A204.1 (cell line): ENCODE data around the gene AADACL2.
"Not testable (repeated sequence)": the region's sequence is repeated elsewhere in the genome, so short reads cannot be mapped to it uniquely, and the experiment has no call there.

Experiments used
- FAIRE-seq: peaks from 2 replicates; lab custom pipeline; 2012; peaks lifted over from hg19 to GRCh38; lab: Jason Lieb, UNC

The AADACL2 gene, protein sequence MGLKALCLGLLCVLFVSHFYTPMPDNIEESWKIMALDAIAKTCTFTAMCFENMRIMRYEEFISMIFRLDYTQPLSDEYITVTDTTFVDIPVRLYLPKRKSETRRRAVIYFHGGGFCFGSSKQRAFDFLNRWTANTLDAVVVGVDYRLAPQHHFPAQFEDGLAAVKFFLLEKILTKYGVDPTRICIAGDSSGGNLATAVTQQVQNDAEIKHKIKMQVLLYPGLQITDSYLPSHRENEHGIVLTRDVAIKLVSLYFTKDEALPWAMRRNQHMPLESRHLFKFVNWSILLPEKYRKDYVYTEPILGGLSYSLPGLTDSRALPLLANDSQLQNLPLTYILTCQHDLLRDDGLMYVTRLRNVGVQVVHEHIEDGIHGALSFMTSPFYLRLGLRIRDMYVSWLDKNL

GRCh38 chr3:151733613-151734012 is at the start of gene AADACL2:
Gene AADACL2 (plus strand): TSS chr3:151733927. CDS start chr3:151734036, 109 bp downstream.
- no peak for FAIRE-seq

- no peak for FAIRE-seq
These were observed 49.6 kb upstream of the AADACL2 start for GRCh38 chr3:151684094-151684493.

GRCh38 chr3:151686257-151686656 is 47.5 kb upstream of the AADACL2 start:
- no peak for FAIRE-seq

GRCh38 chr3:151687076-151687475 is 46.7 kb upstream of the AADACL2 start:
- FAIRE-seq: no peak

GRCh38 chr3:151688571-151688970 is 45.2 kb upstream of the AADACL2 start:
- no peak for FAIRE-seq

DNA sequence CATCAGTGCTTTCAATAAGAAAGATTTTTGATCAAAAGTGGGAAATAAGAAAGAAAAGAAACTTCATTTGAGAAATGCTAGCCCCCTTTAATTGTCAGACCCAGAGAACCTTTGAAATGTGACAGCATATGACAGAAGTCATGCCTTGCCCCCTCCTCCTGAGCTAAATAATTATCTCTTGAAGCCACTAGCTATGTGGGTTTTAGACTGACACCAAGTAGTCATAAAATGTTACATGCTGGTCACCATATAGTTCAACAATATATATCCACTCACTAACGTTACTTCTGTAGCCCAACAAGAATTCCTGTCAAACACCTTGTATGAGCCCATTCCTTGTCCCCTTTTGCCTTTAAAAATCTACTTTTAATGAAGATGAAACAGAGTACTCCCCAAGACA is 43.1 kb upstream of the AADACL2 start:
- FAIRE-seq: no peak

- FAIRE-seq: no peak
These were observed 36.2 kb upstream of the AADACL2 start for GRCh38 chr3:151697496-151697895.

GRCh38 chr3:151707216-151707615 is 26.5 kb upstream of the AADACL2 start:
- FAIRE-seq: no peak

GRCh38 chr3:151708868-151709267 is 24.9 kb upstream of the AADACL2 start:
- FAIRE-seq: no peak

GRCh38 chr3:151709847-151710246 is 23.9 kb upstream of the AADACL2 start:
- FAIRE-seq: no peak

- FAIRE-seq: no peak
These were observed 12.4 kb upstream of the AADACL2 start for GRCh38 chr3:151721294-151721693.

DNA sequence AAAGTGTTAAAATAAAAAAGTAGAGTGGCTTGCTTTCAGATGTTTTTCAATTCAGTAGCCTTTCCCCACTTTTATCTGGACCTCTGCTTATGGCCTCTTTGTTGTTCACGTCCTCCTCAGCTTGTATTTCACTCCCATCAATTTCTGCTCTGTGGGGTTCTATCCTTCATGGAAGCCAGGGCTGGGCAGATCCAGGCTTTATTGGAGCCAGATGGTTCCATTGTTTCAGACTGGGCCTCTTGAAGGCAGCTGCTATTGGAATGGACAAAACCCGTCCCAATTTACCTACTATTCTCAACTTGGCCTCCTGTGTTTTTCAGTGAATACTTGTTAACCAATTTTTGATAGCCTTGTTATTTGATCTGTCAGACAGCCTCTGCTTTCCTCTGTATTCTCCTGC is 10.9 kb upstream of the AADACL2 start:
- no peak for FAIRE-seq

DNA sequence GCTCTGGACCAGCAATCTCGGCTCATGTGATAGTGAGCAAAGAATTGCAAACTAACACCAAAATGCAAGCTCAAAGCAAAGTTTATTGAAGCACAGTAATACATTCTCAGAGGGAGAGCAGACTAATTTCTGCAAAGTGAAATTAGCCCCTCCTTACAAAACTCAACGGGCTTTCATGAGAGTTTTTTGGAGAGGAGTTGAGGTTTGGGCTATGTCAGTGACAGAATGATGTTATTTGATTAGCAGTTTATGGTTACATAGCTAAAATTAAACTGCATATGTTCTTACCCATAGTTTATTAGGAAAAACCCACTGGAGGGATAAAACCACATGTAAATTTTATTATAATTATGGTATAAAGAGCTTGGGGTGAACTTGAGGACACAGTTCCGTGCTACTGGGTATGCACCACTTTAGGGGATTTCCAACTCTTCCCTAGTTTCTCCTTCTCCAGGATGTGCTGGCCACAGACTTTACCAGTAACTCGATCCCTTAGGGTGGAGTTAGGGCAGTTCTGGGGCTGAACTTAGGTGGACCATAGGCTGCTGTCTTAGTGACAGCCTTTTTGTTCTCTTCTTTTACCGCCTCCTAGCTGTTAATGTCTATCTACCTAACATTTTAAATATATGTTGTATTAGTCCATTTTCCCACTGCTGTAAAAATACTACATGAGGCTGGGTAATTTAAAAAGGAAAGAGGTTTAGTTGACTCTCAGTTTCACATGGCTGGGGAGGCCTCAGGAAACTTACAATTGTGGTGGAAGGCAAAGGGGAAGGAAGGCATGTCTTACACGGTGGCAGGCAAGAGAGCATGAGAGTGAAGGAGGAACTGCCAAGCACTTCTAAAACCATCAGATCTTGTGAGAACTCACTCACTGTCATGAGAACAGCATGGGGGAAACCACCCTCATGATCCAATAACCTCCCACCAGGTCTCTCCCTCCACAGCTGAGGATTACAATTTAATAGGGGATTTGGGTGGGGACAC is 8.9 kb upstream of the AADACL2 start:
- no peak for FAIRE-seq

DNA sequence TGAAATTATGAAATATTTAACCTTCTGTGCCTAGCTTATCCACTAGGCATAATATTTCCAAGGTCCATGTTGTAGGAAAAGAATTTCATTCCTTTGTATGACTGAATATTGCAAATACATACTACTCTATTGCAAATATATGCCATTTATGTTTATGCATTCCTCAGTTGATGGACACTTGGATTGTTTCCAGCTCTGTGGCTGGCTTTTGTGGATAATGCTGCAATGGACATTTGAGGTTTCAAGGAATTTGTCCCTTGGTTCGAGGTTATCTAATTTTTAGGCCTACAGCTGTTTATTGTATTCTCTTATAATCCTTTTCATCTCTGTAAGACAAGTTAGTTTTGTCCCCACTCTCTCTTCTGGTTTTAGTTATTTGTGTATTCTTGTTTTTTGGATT is 7.7 kb upstream of the AADACL2 start:
- FAIRE-seq: no peak

- FAIRE-seq: no peak
These were observed 866 bp upstream of the AADACL2 start for GRCh38 chr3:151732861-151733260.

DNA sequence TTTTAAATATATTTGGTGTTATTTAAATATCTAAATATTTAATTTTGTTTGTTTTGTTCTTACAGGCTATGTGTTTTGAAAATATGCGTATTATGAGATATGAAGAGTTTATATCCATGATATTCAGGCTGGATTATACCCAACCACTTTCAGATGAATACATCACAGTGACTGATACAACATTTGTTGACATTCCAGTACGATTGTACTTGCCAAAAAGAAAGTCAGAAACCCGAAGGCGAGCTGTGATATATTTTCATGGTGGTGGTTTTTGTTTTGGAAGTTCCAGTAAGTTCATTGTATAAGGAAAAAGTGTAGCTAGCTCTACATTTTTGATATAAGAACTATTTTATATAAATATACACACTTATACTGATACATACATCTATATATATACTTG is 6.9 kb downstream of the AADACL2 start:
- FAIRE-seq: no peak

- FAIRE-seq: no peak
These were observed 10.1 kb downstream of the AADACL2 start for GRCh38 chr3:151743855-151744254.

DNA sequence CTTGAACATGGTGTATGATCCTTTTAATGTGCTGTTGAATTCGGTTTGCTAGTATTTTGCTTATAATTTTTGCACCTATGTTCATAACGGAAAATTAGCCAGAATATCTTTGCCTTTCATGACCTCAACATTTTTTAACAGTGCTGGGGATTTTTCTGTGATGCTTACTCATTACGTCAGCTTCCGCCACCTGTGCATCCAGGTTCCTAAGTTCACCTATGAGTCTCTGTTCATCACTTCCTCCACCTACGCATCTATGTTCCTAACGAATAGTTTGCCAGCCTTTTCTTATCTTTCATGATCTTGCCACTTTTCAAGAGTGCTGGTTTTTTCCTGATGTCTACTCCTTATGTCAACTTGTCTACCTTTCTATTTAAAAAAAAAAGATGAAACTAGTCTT is 16.5 kb downstream of the AADACL2 start:
- FAIRE-seq: no peak

- FAIRE-seq: no peak
These were observed 17.0 kb downstream of the AADACL2 start for GRCh38 chr3:151750678-151751077.

- FAIRE-seq: no peak
These were observed 17.4 kb downstream of the AADACL2 start for GRCh38 chr3:151751161-151751560.

GRCh38 chr3:151753846-151754245 is 20.1 kb downstream of the AADACL2 start:
- FAIRE-seq: no peak

DNA sequence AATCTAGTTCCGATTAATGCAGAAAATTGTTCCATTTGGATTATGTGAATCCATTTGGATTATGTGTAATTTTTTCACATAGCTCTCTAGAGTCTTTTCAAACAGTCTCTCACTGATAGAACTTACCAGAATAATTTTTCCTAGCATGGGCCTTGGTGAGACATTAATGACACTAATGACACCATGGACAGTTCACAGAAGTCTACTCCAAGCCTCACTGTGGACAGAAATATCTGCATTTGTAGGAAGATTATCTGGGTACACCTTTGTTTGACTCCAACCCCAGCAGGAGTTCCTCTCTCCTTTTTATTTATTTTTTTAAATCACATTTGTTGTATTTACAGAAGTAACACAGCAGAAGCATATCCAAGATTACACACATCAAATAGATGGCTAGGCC is 27.9 kb downstream of the AADACL2 start:
- FAIRE-seq: no peak

DNA sequence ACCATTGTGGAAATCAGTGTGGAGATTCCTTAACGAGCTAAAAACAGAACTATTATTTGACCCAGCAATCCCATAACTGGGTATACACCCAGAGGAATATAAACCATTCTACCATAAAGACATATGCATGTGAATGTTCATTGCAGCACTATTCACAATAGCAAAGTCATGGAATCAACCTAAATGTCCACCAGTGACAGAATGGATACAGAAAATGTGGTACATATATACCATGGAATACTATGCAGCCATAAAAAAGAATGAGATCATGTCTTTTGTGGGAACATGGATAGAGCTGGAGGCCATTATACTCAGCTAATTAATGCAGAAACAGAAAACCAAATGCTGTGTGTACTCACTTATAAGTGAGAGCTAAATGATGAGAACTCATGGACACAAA is 31.0 kb downstream of the AADACL2 start:
- not testable (repeated sequence) for FAIRE-seq
